Adrenal gland (tissue), 12 donors: ENCODE data around the gene FPR2. TPM values are rescaled to one million over a fixed set of nuclear protein-coding genes. Genes with fewer than 3 reads are reported as not detected.

ENCODE experiments used
- DNase-seq, 7 donors: peaks; one replicate each; pipeline ENCODE4 v3.0.0-alpha.2; 2019 to 2020
- H3K27ac ChIP-seq, 5 donors: fragments of 200-600 bp; sonication (generic) in 4 of 5; 1 replicate in 3 of 5; 2 replicates in 2 of 5; pipeline versions ENCODE4 v1.5.1 to v1.8.0; 2016 to 2020; ENCODE audit warnings: mild to moderate bottlenecking in 1 of 5
- H3K27me3 ChIP-seq: fragments of 200-600 bp; 2 replicates; pipeline ENCODE4 v1.8.0; 2021
- H3K36me3 ChIP-seq, 2 donors: fragments of 200-600 bp; replicated peaks in 1 of 2; 1 replicate in 1 of 2; 2 replicates in 1 of 2; pipeline versions ENCODE4 v1.5.1 to v1.8.0; 2018 to 2022
- H3K4me1 ChIP-seq, 2 donors: fragments of 200-600 bp; replicated peaks in 1 of 2; 1 replicate in 1 of 2; 2 replicates in 1 of 2; pipeline versions ENCODE4 v1.5.1 to v1.8.0; 2018 to 2021
- H3K4me3 ChIP-seq, 4 donors: fragments of 200-600 bp; sonication (generic) in 3 of 4; one replicate each; pipeline ENCODE4 v1.5.1; 2016 to 2018
- H3K9me3 ChIP-seq, 3 donors: fragments of 200-600 bp; sonication (generic) in 1 of 3; replicated peaks in 1 of 3; 1 replicate in 2 of 3; 2 replicates in 1 of 3; pipeline versions ENCODE4 v1.5.1 to v1.8.0; 2016 to 2021
- CTCF ChIP-seq, 6 experiments: fragments of 450-650 bp in 4 of 6; fragments of 200-600 bp in 2 of 6; sonication (generic) in 1 of 6; IDR thresholded peaks; 1 replicate in 5 of 6; 2 replicates in 1 of 6; pipeline versions ENCODE4 v1.5.1 to v1.8.0; 2016 to 2021; ENCODE audit warnings: antibody characterized with exemption in 6 of 6, mild to moderate bottlenecking in 2 of 6, moderate library complexity in 1 of 6
- POLR2A ChIP-seq, 2 donors: fragments of 450-650 bp; IDR thresholded peaks; one replicate each; pipeline ENCODE4 v1.6.1; 2017; ENCODE audit warnings: antibody characterized with exemption in 2 of 2, mild to moderate bottlenecking in 2 of 2, moderate library complexity in 1 of 2
- WGBS, 4 donors: extraction: QIAGEN DNeasy Blood & Tissue Kit in 2 of 4; methylation state at CpG; one replicate each; pipeline versions ENCODE4 v1.1.5 to v1.1.7; 2013 to 2017; 5-methylcytosine and 5-hydroxymethylcytosine counted together
- intact Hi-C, 2 donors: fragments of 100-400 bp; cut with DNase I; formaldehyde crosslinking; loops; one replicate each; pipeline versions ENCODE4 v1.14.1 to v1.15.0; 2022 to 2023
- polyA plus RNA-seq, 3 donors: library from polyadenylated mRNA; stranded (reverse); fragments of 200-250 nt in 2 of 3; fragments of 350-450 nt in 1 of 3; fragmentation: Illumina TruSeq in 1 of 3; extraction: RNeasy Lipid Tissue Mini Kit (QIAGEN cat#74804) in 1 of 3; gene quantifications; one replicate each; pipeline ENCODE4 v1.2.3, GENCODE V29; 2013 to 2014
- total RNA-seq, 9 donors: library from RNA; depleted of rRNA in 4 of 9; stranded (reverse); fragments of >200 nt in 4 of 9; fragments of 120-200 nt in 1 of 9; fragmentation: NEBNext Ultra II Directional in 1 of 9; extraction: Animal tissue kit (Norgen Biotek cat#: 25700) in 1 of 9; gene quantifications; one replicate each; pipeline versions ENCODE4 v1.1.0 to v1.2.4, GENCODE V29; 2013 to 2023
- donor health status: healthy with polysubstance abuse.
- donor health status: Bipolar disorder and iron deficiency.
- donor health status: DM: yes; HTN: yes; CAD: no.
- donor health status: DM: no; HTN: no; CAD: no.
- donor health status: DM: no; HTN: no; CAD: no.
- donor health status: DM: yes; HTN: yes; CAD: no.

FPR2 gene
- total and polyA plus RNA-seq, 12 donors: 0.24 to 5.5 (median 1.9) TPM; not detected in 1

- 39 to 49% (median 46%) methylated on average over 3 of the region's 3 CpGs for WGBS, 4 donors
- DNase-seq: no peak
- Histone ChIP-seq H3K27ac (no peak overlapping the region), H3K4me1 (peaks cover 0 to 7% of the 10 kb centered on the region in 2 donors), H3K36me3 (no peaks in the 10 kb centered on the region), H3K9me3 (no peaks in the 10 kb centered on the region), H3K4me3 (no peak overlapping the region), H3K27me3 (peaks cover 8% of the 10 kb centered on the region)
- intact Hi-C loops: no loop called here
- TF ChIP-seq CTCF (IDR thresholded peaks at IDR 0.05) (no peak), POLR2A (IDR thresholded peaks at IDR 0.05) (no peak)
Observed at GRCh38 chr19:51781999-51782398, 21.0 kb downstream of the FPR2 start.

GRCh38 chr19:51783372-51783771 is 22.4 kb downstream of the FPR2 start:
- H3K4me3 ChIP-seq: no peak overlapping the region
- no peak overlapping the region for H3K27ac ChIP-seq
- intact Hi-C loops: no loop called here
- WGBS, 4 donors: 17 to 31% (median 29%) methylated on average over 3 of the region's 3 CpGs
- TF ChIP-seq POLR2A (IDR thresholded peaks at IDR 0.05): no peak
- TF ChIP-seq CTCF (IDR thresholded peaks at IDR 0.05): peak in 1 of 6 experiments; percentile 18
- H3K9me3 ChIP-seq: no peaks in the 10 kb centered on the region
- DNase-seq: no peak
- peaks cover 8% of the 10 kb centered on the region for H3K27me3 ChIP-seq
- H3K4me1 ChIP-seq: peaks cover 0 to 13% of the 10 kb centered on the region in 2 donors
- no peaks in the 10 kb centered on the region for H3K36me3 ChIP-seq

DNA sequence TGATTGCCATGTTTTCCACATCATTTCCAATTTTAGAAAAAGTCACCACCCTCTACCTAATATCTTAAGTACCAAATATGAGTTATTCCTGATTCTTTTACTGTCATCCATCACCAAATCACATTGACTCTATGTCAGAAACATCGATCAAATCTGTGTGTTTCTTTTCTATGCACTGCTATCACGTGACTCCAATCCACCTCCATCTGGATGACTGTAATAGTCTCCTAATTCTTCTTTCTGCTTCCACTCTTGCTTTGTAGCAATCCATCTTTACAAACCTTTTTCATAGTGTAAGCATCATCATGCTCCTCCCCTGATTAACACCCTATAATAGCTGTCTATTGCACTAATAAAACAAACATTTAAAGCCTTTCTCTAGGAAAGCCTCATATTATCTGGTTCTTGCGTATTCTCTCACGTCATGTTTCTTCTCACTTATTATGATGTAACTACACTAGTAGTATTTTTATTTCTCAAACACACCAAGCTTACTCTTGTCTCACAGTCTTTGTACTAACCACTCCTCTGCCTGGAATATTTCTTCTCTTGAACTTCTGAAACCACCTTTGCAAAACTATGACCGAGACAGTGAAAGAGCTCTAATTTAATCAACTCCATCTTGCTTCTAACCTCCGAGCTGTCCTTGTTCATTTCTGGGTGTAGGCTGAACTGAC is 23.3 kb downstream of the FPR2 start:
- intact Hi-C loops: no loop called here
- WGBS, 4 donors: 56 to 62% (median 59%) methylated on average over 6 of the region's 6 CpGs
- no peaks in the 10 kb centered on the region for H3K9me3 ChIP-seq
- H3K27me3 ChIP-seq: peaks cover 8% of the 10 kb centered on the region
- TF ChIP-seq CTCF (IDR thresholded peaks at IDR 0.05): no peak
- no peak for TF ChIP-seq POLR2A (IDR thresholded peaks at IDR 0.05)
- peaks cover 0 to 13% of the 10 kb centered on the region in 2 donors for H3K4me1 ChIP-seq
- H3K36me3 ChIP-seq: no peaks in the 10 kb centered on the region
- no peak for DNase-seq
- H3K4me3 ChIP-seq: no peak overlapping the region
- peak overlapping the region in 3 of 5 donors; percentile 39 to 76 (median 45) for H3K27ac ChIP-seq

- WGBS, 4 donors: 53 to 72% (median 66%) methylated on average over 6 of the region's 6 CpGs
Observed at GRCh38 chr19:51784922-51785690, 24.1 kb downstream of the FPR2 start.

More at GRCh38 chr19:51784922-51785690, 24.1 kb downstream of the FPR2 start:
- H3K27me3 ChIP-seq: peaks cover 8% of the 10 kb centered on the region
- peak overlapping the region in 3 of 5 donors; percentile 13 to 76 (median 52) for H3K27ac ChIP-seq
- no peaks in the 10 kb centered on the region for H3K36me3 ChIP-seq
- no peaks in the 10 kb centered on the region for H3K9me3 ChIP-seq
- intact Hi-C loops: no loop called here
- H3K4me3 ChIP-seq: no peak overlapping the region
- TF ChIP-seq POLR2A (IDR thresholded peaks at IDR 0.05): no peak
- H3K4me1 ChIP-seq: peaks cover 0 to 13% of the 10 kb centered on the region in 2 donors
- DNase-seq: peak; percentile 35 to 79 (median 64)
